Peyer's patch (tissue), 4 donors: ENCODE results near the gene FBLN1.

ENCODE experiments used
- CTCF ChIP-seq, 6 experiments: fragments of 450-650 bp in 4 of 6; fragments of 200-600 bp in 2 of 6; sonication (generic) in 1 of 6; IDR thresholded peaks; one replicate each; pipeline ENCODE4 v1.5.1; 2017 to 2019; ENCODE audit warnings: antibody characterized with exemption in 6 of 6, mild to moderate bottlenecking in 3 of 6, moderate library complexity in 1 of 6
- POLR2A ChIP-seq, 2 donors: fragments of 450-650 bp; IDR thresholded peaks; one replicate each; pipeline ENCODE4 v1.5.1; 2017; ENCODE audit warnings: antibody characterized with exemption in 2 of 2, mild to moderate bottlenecking in 2 of 2, moderate library complexity in 2 of 2

GRCh38 chr22:45524157-45524556 lies 21.5 kb downstream of the FBLN1 start:
- TF ChIP-seq CTCF (IDR thresholded peaks at IDR 0.05), result no peak
- TF ChIP-seq POLR2A (IDR thresholded peaks at IDR 0.05), result no peak
